Sigmoid colon (tissue), 7 donors: ENCODE measurements around the gene CHST8. TPM values are rescaled to one million over a fixed set of nuclear protein-coding genes. Genes with fewer than 3 reads are reported as not detected.
A peak's percentile ranks its signal among the peaks of the same experiment; 100 is the strongest.

Source experiments
- DNase-seq: peaks from one replicate; pipeline ENCODE4 v3.0.0-alpha.2; 2019
- H3K27ac ChIP-seq, 4 donors: fragments of 200-600 bp; sonication (generic); one replicate each; pipeline ENCODE4 v1.5.1; 2016 to 2019; ENCODE audit warnings: mild to moderate bottlenecking in 1 of 4
- H3K27me3 ChIP-seq, 3 donors: fragments of 200-600 bp; sonication (generic); one replicate each; pipeline ENCODE4 v1.5.1; 2019; ENCODE audit warnings: mild to moderate bottlenecking in 1 of 3
- H3K36me3 ChIP-seq, 4 donors: fragments of 200-600 bp; sonication (generic); one replicate each; pipeline ENCODE4 v1.5.1; 2016 to 2019
- H3K4me1 ChIP-seq, 4 donors: fragments of 200-600 bp; sonication (generic); one replicate each; pipeline ENCODE4 v1.5.1; 2017 to 2019
- H3K4me3 ChIP-seq, 4 donors: fragments of 200-600 bp; sonication (generic); one replicate each; pipeline ENCODE4 v1.5.1; 2017 to 2019; ENCODE audit warnings: mild to moderate bottlenecking in 2 of 4, moderate library complexity in 1 of 4
- H3K9me3 ChIP-seq, 4 donors: fragments of 200-600 bp in 3 of 4; sonication (generic) in 3 of 4; one replicate each; pipeline versions ENCODE4 v1.5.1 to v1.6.1; 2013 to 2019
- EP300 ChIP-seq, 4 donors: sonication (generic); formaldehyde crosslinking; IDR thresholded peaks; one replicate each; pipeline ENCODE4 v1.6.1; 2017; ENCODE audit warnings: antibody characterized with exemption in 4 of 4
- POLR2A ChIP-seq, 2 donors: fragments of 450-650 bp; IDR thresholded peaks; one replicate each; pipeline ENCODE4 v1.6.1; 2016; ENCODE audit warnings: antibody characterized with exemption in 2 of 2, mild to moderate bottlenecking in 2 of 2, moderate library complexity in 2 of 2
- POLR2AphosphoS5 ChIP-seq, 4 donors: sonication (generic); formaldehyde crosslinking; IDR thresholded peaks; one replicate each; pipeline ENCODE4 v1.6.1; 2017; ENCODE audit warnings: antibody characterized with exemption in 4 of 4
- WGBS, 2 donors: extraction: QIAGEN DNeasy Blood & Tissue Kit; methylation state at CpG; one replicate each; pipeline ENCODE4 v1.1.7; 2013; 5-methylcytosine and 5-hydroxymethylcytosine counted together
- intact Hi-C: fragments of 100-400 bp; cut with DNase I; formaldehyde crosslinking; loops from one replicate; pipeline ENCODE4 v1.15.1; 2023
- polyA plus RNA-seq, 3 donors: library from polyadenylated mRNA; stranded (reverse); fragments of 200-250 nt; gene quantifications; one replicate each; pipeline ENCODE4 v1.2.3, GENCODE V29; 2013
- total RNA-seq, 4 donors: library from RNA; depleted of rRNA; stranded (reverse); fragments of >200 nt; gene quantifications; one replicate each; pipeline ENCODE4 v1.1.0, GENCODE V29; 2016
- TF ChIP-seq, protein P1 (sequence below), 4 experiments: fragments of 450-650 bp in 3 of 4; fragments of 200-600 bp in 1 of 4; IDR thresholded peaks; one replicate each; pipeline ENCODE4 v1.5.1; 2016 to 2019; ENCODE audit warnings: antibody characterized with exemption in 4 of 4, mild to moderate bottlenecking in 3 of 4, moderate library complexity in 2 of 4
- donor health status: healthy with polysubstance abuse.
- donor health status: Bipolar disorder and iron deficiency.
- donor health status: healthy.

CHST8 gene
- total and polyA plus RNA-seq, 7 donors, result 0.35 to 0.60 (median 0.36) TPM; not detected in 4

DNA sequence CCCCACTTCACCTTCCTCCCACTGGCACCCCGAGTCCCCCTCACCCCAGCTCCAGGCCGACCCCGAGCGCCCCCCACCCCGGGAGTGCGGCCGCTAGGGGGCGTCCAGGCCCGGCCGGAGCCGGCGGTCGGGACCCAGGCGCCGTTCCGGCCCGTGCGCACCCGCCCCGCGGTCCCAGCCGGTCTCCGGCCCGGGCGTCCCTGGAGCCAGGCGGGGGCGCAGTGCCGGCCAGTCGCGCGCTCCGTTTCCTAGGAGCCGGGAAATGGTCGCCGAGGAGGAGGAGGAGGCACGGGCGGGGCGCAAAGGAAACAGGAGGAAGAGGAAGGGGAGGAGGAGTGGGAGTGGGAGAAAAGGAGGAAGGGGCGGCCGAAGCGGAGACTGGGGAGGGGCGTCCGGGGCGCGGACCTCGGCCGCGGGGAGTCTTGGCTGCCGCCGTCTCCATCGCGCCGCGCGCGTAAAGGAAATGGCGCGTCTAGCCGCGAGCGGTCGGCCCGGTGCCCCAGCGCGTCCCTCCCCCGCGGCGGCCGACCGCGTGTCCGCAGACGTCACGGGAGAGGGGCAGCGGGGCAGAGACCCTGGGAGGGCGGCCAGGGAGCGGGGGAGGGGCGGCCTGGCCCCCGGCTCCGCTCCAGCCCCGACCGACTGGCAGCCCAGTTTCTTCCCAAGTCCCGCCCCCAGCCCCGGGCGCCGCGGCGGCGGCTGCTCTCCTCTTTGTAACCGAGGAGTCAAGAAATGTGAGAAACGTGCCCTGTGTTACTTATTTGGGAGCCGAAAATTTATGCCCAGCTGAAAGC lies 173.8 kb downstream of the CHST8 start:
- DNase-seq, result peak; percentile 88
- Histone ChIP-seq H3K27me3 (no peaks in the 10 kb centered on the region), H3K27ac (peak overlapping the region; percentile 94 to 97 (median 96)), H3K4me1 (peaks cover 0 to 30% (median 25%) of the 10 kb centered on the region in 4 donors), H3K36me3 (peaks cover 0 to under 1% (median 0%) of the 10 kb centered on the region in 4 donors), H3K4me3 (peak overlapping the region; percentile 55 to 95 (median 89)), H3K9me3 (no peaks in the 10 kb centered on the region)
- TF ChIP-seq POLR2AphosphoS5 (IDR thresholded peaks at IDR 0.05) (peak in 3 of 4 donors; percentile 32 to 67 (median 58)), POLR2A (IDR thresholded peaks at IDR 0.05) (peak in 1 of 2 donors; percentile 21), EP300 (IDR thresholded peaks at IDR 0.05) (no peak)
- TF ChIP-seq, protein P1, sequence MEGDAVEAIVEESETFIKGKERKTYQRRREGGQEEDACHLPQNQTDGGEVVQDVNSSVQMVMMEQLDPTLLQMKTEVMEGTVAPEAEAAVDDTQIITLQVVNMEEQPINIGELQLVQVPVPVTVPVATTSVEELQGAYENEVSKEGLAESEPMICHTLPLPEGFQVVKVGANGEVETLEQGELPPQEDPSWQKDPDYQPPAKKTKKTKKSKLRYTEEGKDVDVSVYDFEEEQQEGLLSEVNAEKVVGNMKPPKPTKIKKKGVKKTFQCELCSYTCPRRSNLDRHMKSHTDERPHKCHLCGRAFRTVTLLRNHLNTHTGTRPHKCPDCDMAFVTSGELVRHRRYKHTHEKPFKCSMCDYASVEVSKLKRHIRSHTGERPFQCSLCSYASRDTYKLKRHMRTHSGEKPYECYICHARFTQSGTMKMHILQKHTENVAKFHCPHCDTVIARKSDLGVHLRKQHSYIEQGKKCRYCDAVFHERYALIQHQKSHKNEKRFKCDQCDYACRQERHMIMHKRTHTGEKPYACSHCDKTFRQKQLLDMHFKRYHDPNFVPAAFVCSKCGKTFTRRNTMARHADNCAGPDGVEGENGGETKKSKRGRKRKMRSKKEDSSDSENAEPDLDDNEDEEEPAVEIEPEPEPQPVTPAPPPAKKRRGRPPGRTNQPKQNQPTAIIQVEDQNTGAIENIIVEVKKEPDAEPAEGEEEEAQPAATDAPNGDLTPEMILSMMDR (IDR thresholded peaks at IDR 0.05), result peak in 3 of 4 experiments; percentile 65 to 87 (median 68)
- intact Hi-C loops, result loop anchor here (2.0 to 5.0 kb wide), 3 partner anchors 73 to 377 kb away; partner anchors contain the start of gene LSM14A
- WGBS, 2 donors, result 1% methylated on average over 92 of the region's 92 CpGs

DNA sequence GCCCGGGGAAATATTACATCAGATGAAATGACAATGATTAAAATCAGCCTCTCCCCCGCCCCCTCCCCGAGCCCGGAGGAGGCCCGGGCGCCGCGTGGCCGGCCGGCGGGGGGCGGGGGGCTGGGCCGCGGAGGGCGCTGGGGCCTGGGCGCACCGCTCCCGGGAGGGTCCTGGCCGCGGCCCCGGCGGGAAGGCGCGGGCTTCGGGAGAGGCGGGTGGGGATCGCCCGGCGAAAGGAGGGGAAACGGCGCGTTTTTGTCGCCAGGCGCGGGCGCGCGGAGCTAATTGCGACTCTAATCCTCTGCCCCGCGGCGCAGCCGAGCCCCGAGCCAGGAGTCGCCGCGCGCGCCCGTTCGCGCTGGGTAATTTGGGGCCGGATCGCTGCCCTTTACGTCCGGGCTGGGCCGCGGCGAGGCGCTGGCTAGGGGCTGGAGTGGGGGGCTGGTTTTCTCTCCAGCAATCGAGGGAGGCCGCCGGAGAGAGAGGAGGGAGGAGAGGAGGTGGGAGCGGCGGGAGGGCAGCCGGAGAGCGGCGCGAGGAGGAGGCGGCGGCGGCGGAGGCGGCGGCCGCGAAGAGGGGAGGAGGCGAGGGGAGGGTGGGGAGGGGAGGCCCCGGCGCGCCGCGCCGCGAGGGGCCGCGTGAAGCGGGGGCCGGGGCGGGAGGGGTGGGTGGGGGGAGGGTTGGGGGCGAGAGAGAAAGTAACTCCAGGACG lies 174.6 kb downstream of the CHST8 start, which contains the start of gene KCTD15:
TSS of gene KCTD15 (plus strand) at position 707 of the 712 bp plus-strand sequence. CDS start 3,585 bp downstream, outside the sequence.
- Histone ChIP-seq H3K4me1 (peaks cover 0 to 38% (median 32%) of the 10 kb centered on the region in 4 donors), H3K9me3 (no peaks in the 10 kb centered on the region), H3K36me3 (peaks cover 0 to 8% (median 5%) of the 10 kb centered on the region in 4 donors), H3K4me3 (peak within 1 kb of the TSS; percentile 55 to 95 (median 89)), H3K27ac (peak within 1 kb of the TSS; percentile 94 to 97 (median 96)), H3K27me3 (no peaks in the 10 kb centered on the region)
- 1% methylated on average over 87 to 92 of the region's 92 CpGs for WGBS, 2 donors
- intact Hi-C loops, result loop anchor here (2.0 to 5.0 kb wide), 2 partner anchors 351 to 376 kb away; partner anchors contain the start of gene LSM14A
- TF ChIP-seq, protein P1 (IDR thresholded peaks at IDR 0.05), result no peak
- no peak for TF ChIP-seq POLR2A (IDR thresholded peaks at IDR 0.05)
- no peak for TF ChIP-seq POLR2AphosphoS5 (IDR thresholded peaks at IDR 0.05)
- no peak for TF ChIP-seq EP300 (IDR thresholded peaks at IDR 0.05)
- DNase-seq, result no peak

DNA sequence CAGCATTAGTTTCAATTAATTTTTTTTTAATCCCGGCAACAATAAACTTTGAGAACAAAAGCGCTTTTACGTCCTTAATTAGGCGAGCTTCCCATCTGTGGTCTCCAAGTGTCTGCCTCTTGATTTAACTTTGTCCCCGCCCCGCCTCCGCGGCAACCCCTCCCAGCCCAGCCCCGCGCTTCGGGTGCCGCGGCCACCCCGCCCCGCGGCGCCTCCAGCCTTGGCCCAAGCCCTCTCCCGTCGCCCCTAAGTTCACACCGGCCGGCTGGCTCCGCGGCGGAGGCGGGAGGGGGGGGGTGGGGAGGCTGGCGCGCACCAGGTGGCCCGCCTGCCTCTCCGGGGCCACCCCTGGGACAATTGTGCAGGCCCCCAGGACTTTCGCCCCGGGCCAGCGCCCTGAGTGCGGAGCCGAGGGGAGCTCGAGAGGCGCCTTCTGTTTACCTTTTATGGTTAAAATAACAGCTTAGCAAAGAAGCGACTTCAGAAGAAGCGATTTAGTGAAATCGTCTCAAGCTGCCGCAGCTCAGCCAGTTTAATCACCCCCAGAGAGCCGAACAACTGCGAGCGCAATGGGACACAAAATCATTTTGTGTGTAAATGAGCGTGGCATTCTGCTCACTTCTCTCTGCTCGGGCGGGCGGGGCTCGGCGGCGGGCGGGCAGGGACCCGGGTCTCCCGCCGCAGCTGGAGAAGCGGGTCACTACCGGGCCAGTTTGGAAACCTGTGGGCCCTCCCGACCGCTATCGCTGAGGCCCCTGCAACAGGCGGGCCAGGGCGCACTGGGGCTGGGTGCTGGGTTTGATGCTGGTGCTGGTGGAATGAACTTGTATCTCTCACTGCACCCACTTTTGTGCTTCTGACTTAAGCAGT lies 176.3 kb downstream of the CHST8 start:
- WGBS, 2 donors, result 9 to 17% methylated on average over 61 of the region's 61 CpGs
- H3K27ac ChIP-seq, result peak overlapping the region; percentile 94 to 97 (median 96)
- peak; percentile 81 for DNase-seq
- TF ChIP-seq, protein P1 (IDR thresholded peaks at IDR 0.05), result no peak
- TF ChIP-seq POLR2AphosphoS5 (IDR thresholded peaks at IDR 0.05) (no peak), POLR2A (IDR thresholded peaks at IDR 0.05) (no peak), EP300 (IDR thresholded peaks at IDR 0.05) (no peak)
- peaks cover 0 to 17% (median 10%) of the 10 kb centered on the region in 4 donors for H3K36me3 ChIP-seq
- no peaks in the 10 kb centered on the region for H3K27me3 ChIP-seq
- no peaks in the 10 kb centered on the region for H3K9me3 ChIP-seq
- peak overlapping the region; percentile 55 to 95 (median 89) for H3K4me3 ChIP-seq
- peaks cover 0 to 53% (median 46%) of the 10 kb centered on the region in 4 donors for H3K4me1 ChIP-seq
- intact Hi-C loops, result loop anchor here (2.0 to 5.0 kb wide), 2 partner anchors 349 to 375 kb away; partner anchors contain the start of gene LSM14A

DNA sequence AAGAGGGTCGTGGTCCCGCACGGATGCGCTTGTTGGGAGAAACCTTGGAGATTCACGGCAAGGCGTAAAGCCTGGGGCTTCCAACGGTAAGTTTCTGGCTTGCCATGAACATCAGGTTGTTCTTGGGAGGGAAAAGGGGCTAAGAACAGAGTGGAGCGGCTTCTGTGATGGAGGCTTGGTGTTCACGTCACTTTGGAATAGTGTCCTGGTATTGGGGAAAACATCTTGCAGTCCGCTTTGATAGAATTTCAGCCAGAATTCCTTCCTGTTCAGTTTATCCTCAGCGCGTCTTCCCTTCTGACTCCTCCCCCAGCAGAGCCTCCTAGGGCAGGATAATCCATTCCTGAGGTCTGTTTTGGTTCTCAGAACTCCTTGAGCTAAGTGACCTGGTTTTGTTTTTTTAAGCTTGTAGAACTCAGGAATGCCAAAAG lies 176.9 kb downstream of the CHST8 start:
- Histone ChIP-seq H3K9me3 (no peaks in the 10 kb centered on the region), H3K4me3 (peak overlapping the region; percentile 55 to 95 (median 89)), H3K4me1 (peaks cover 0 to 53% (median 47%) of the 10 kb centered on the region in 4 donors), H3K36me3 (peaks cover 0 to 24% (median 13%) of the 10 kb centered on the region in 4 donors), H3K27me3 (no peaks in the 10 kb centered on the region), H3K27ac (peak overlapping the region; percentile 94 to 97 (median 96))
- TF ChIP-seq, protein P1 (IDR thresholded peaks at IDR 0.05), result no peak
- TF ChIP-seq POLR2AphosphoS5 (IDR thresholded peaks at IDR 0.05), result no peak
- TF ChIP-seq EP300 (IDR thresholded peaks at IDR 0.05), result no peak
- TF ChIP-seq POLR2A (IDR thresholded peaks at IDR 0.05), result no peak
- no peak for DNase-seq
- intact Hi-C loops, result loop anchor here (5.0 kb wide), 1 partner anchor 349 kb away; no protein-coding TSS in a partner anchor
- 76 to 78% methylated on average over 12 of the region's 12 CpGs for WGBS, 2 donors
